HepG2 (cell line): ENCODE results near the gene FASTK. TPM values are rescaled to one million over a fixed set of nuclear protein-coding genes. Genes with fewer than 3 reads are reported as not detected.

Experiments
- ADNP ChIP-seq: sonication (generic); formaldehyde crosslinking; IDR thresholded peaks from 2 replicates; pipeline ENCODE4 v1.4.0; 2020; ENCODE audit warnings: missing genetic modification reagents
- CREBL2 ChIP-seq: sonication (generic); formaldehyde crosslinking; IDR thresholded peaks from 2 replicates; pipeline ENCODE4 v1.8.1; 2023; ENCODE audit warnings: missing genetic modification reagents, mild to moderate bottlenecking, borderline replicate concordance
- ERF ChIP-seq: IDR thresholded peaks from 2 replicates; pipeline ENCODE4 v1.6.1; 2018; ENCODE audit warnings: missing biosample characterization, missing genetic modification reagents
- HNF4G ChIP-seq, 2 experiments: sonication (generic) in 1 of 2; formaldehyde crosslinking in 1 of 2; IDR thresholded peaks; 2 replicates each; pipeline versions ENCODE4 v1.4.0 to v1.6.1; 2011 to 2020; ENCODE audit warnings: borderline replicate concordance in 2 of 2, low read depth in 2 of 2, mild to moderate bottlenecking in 2 of 2, low read length in 1 of 2, missing genetic modification reagents in 1 of 2, moderate library complexity in 1 of 2
- KIAA2018 ChIP-seq: sonication (generic); formaldehyde crosslinking; IDR thresholded peaks from 2 replicates; pipeline ENCODE4 v1.5.0; 2020; ENCODE audit warnings: mild to moderate bottlenecking, missing genetic modification reagents, borderline replicate concordance
- KLF13 ChIP-seq: sonication (generic); formaldehyde crosslinking; IDR thresholded peaks from 2 replicates; pipeline ENCODE4 v1.4.0; 2020; ENCODE audit warnings: mild to moderate bottlenecking, missing genetic modification reagents
- SNAI1 ChIP-seq: sonication (generic); formaldehyde crosslinking; IDR thresholded peaks from 2 replicates; pipeline ENCODE4 v1.5.0; 2020; ENCODE audit warnings: mild to moderate bottlenecking, missing genetic modification reagents, borderline replicate concordance
- SUZ12 ChIP-seq: fragments of 150-350 bp; IDR thresholded peaks from 2 replicates; pipeline ENCODE4 v1.6.1; 2014; ENCODE audit warnings: low read depth, low read length
- THAP11 ChIP-seq: IDR thresholded peaks from 2 replicates; pipeline ENCODE4 v1.6.1; 2016; ENCODE audit warnings: missing biosample characterization, missing genetic modification reagents
- THAP7 ChIP-seq: sonication (generic); formaldehyde crosslinking; IDR thresholded peaks from 2 replicates; pipeline ENCODE4 v1.8.1; 2023; ENCODE audit warnings: mild to moderate bottlenecking, missing genetic modification reagents
- ZBTB20 ChIP-seq: sonication (generic); formaldehyde crosslinking; IDR thresholded peaks from 2 replicates; pipeline ENCODE4 v1.8.1; 2023; ENCODE audit warnings: missing genetic modification reagents, low read depth, mild to moderate bottlenecking, borderline replicate concordance
- ZBTB21 ChIP-seq: sonication (generic); formaldehyde crosslinking; IDR thresholded peaks from 2 replicates; pipeline ENCODE4 v1.4.0; 2020; ENCODE audit warnings: missing genetic modification reagents
- ZIK1 ChIP-seq: sonication (generic); formaldehyde crosslinking; IDR thresholded peaks from 2 replicates; pipeline ENCODE4 v1.5.0; 2020; ENCODE audit warnings: mild to moderate bottlenecking, low read depth, missing genetic modification reagents, borderline replicate concordance
- ZNF12 ChIP-seq: sonication (generic); formaldehyde crosslinking; IDR thresholded peaks from 2 replicates; pipeline ENCODE4 v1.5.0; 2020; ENCODE audit warnings: missing genetic modification reagents
- ZNF136 ChIP-seq: sonication (generic); formaldehyde crosslinking; IDR thresholded peaks from 2 replicates; pipeline ENCODE4 v1.8.1; 2022; ENCODE audit warnings: low read depth, mild to moderate bottlenecking, moderate library complexity, missing genetic modification reagents
- ZNF224 ChIP-seq: sonication (generic); formaldehyde crosslinking; IDR thresholded peaks from 2 replicates; pipeline ENCODE4 v1.5.0; 2020; ENCODE audit warnings: mild to moderate bottlenecking, missing genetic modification reagents
- ZNF234 ChIP-seq: sonication (generic); formaldehyde crosslinking; conservative IDR thresholded peaks from 2 replicates; pipeline ENCODE4 v1.5.1; 2020; ENCODE audit warnings: mild to moderate bottlenecking, missing genetic modification reagents
- ZNF350 ChIP-seq: sonication (generic); formaldehyde crosslinking; IDR thresholded peaks from 2 replicates; pipeline ENCODE4 v1.4.0; 2020; ENCODE audit warnings: mild to moderate bottlenecking, low read depth, missing genetic modification reagents, borderline replicate concordance
- ZNF564 ChIP-seq: sonication (generic); formaldehyde crosslinking; IDR thresholded peaks from 2 replicates; pipeline ENCODE4 v1.8.1; 2023; ENCODE audit warnings: mild to moderate bottlenecking, missing genetic modification reagents
- ZNF598 ChIP-seq: sonication (generic); formaldehyde crosslinking; IDR thresholded peaks from 2 replicates; pipeline ENCODE4 v1.5.1; 2020; ENCODE audit warnings: mild to moderate bottlenecking, missing genetic modification reagents, borderline replicate concordance
- ZNF891 ChIP-seq: sonication (generic); formaldehyde crosslinking; IDR thresholded peaks from 2 replicates; pipeline ENCODE4 v1.5.0; 2020; ENCODE audit warnings: mild to moderate bottlenecking, missing genetic modification reagents
- polyA plus RNA-seq, 8 experiments: library from polyadenylated mRNA; depleted of rRNA in 3 of 8; stranded (reverse) in 7 of 8; unstranded in 1 of 8; fragments of >200 nt; fragmentation: Illumina TruSeq in 4 of 8; extraction: Trizol in 4 of 8; gene quantifications; 2 replicates each; pipeline versions ENCODE4 v1.2.1 to v1.2.3, GENCODE V29; 2011 to 2016; ENCODE audit warnings: low read depth in 4 of 8, missing spikeins in 1 of 8, mixed read lengths in 1 of 8; ENCODE audit not compliant: insufficient read depth in 1 of 8
- total RNA-seq, 5 experiments: library from RNA; depleted of rRNA; stranded (reverse); fragments of >200 nt; fragmentation: Illumina TruSeq; extraction: Trizol; gene quantifications; 2 replicates each; pipeline ENCODE4 v1.2.3, GENCODE V29; 2016; ENCODE audit warnings: low read depth in 1 of 5

FASTK gene
- total and polyA plus RNA-seq, 2 of the 13 experiments (the other 11 are each of a cell fraction or from before 2014, with no cell fraction given): 52.9 to 55.7 TPM

GRCh38 chr7:151062399-151063211, 18.0 kb downstream of the FASTK start (continued):
- TF ChIP-seq ZNF564 (no peak), ZIK1 (no peak), ZNF12 (CRISPR knock-in tag) (no peak), ADNP (no peak), SNAI1 (CRISPR knock-in tag) (no peak), ZNF598 (no peak), KLF13 (no peak), ZBTB21 (CRISPR knock-in tag) (no peak), ERF (no peak), ZNF234 (CRISPR knock-in tag) (no peak), ZNF136 (0 out of 2 replicates have a peak, but pooled peaks have one; percentile 27), ZNF350 (CRISPR knock-in tag) (peak; percentile 82; the same call in 1 of the 2 replicates), THAP11 (CRISPR knock-in tag) (peak; percentile 84), ZNF224 (CRISPR knock-in tag) (no peak), CREBL2 (CRISPR knock-in tag) (no peak), KIAA2018 (CRISPR knock-in tag) (no peak), SUZ12 (no peak), ZNF891 (CRISPR knock-in tag) (no peak), ZBTB20 (0 out of 2 replicates have a peak, but pooled peaks have one; percentile 28), THAP7 (CRISPR knock-in tag) (no peak), HNF4G (IDR thresholded peaks at IDR 0.05; ENCODE audit: borderline replicate concordance, low read depth, low read length) (peak; percentile 14; the same call in 1 of the 2 replicates), HNF4G (CRISPR knock-in tag; IDR thresholded peaks at IDR 0.05; ENCODE audit: borderline replicate concordance, low read depth) (no peak)
